Epithelial cell of proximal tubule (primary cell): ENCODE measurements around the gene FAAP100. TPM values are rescaled to one million over a fixed set of nuclear protein-coding genes. Genes with fewer than 3 reads are reported as not detected.

Source experiments
- DNase-seq: peaks from one replicate; pipeline ENCODE4 v3.0.0-alpha.2; 2011; ENCODE audit warnings: low read depth
- H3K4me3 ChIP-seq: 2 replicates; pipeline ENCODE4 v1.5.1; 2011; ENCODE audit warnings: low read depth, mild to moderate bottlenecking, low read length
- CTCF ChIP-seq: conservative IDR thresholded peaks from 2 replicates; pipeline ENCODE4 v1.5.1; 2012; ENCODE audit warnings: low read depth, mild to moderate bottlenecking, low read length
- total RNA-seq: library from RNA; depleted of rRNA; stranded (reverse); fragments of >200 nt; gene quantifications from 2 replicates; pipeline ENCODE4 v1.2.3, GENCODE V29; 2015

FAAP100 gene
- total RNA-seq, 1 donor from 2014 or later: 33.8 TPM

- DNase-seq: no peak
- TF ChIP-seq CTCF: no peak
- no peak overlapping the region for H3K4me3 ChIP-seq
Observed at GRCh38 chr17:81543339-81543675, 8.8 kb downstream of the FAAP100 start.

DNA sequence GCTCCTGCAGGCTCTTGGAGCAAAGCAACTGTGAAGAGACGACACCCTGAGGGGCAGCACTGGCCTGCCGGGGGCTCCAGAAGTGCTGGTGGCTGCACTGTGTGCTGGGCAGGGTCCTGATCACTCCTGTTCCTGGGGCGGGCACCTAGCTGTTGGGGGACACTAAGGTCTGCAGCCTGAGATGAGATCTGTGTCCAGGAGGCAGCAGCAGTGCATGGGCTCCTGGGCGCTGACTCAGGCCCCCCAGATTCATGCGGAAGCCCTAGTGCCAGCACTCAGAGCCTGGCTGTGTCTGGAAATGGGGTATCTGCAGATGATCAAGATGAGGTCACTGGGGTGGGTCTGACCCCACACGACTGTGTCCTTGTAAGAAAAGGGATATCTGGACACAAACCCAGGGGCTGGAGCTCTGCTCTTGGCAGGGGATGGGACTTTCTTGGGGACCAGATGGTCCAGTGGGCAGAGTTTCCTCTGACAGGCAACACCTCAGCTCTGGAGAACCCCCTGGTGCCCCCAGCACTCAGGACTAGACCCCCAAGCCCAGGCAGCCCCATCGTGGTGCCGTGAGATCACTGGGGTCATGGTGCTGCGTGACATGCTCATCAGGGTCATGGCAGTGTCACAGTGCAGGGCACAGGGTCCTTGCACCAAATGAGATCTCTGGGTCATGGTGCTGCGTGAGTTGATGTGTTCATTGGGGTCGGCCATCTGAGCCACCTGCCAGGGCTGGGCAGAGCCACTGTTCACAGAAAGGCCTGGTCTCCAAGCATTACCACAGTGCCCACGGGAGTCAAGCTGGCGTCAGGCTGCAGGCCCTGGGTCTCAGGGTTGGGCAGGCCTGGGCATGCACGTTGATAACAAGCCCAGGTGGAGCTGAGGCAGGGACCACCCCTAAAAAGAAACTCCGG, 9.5 kb downstream of the FAAP100 start:
- no peak for DNase-seq

GRCh38 chr17:81541123-81541522, 11.0 kb downstream of the FAAP100 start:
- no peak for TF ChIP-seq CTCF
- H3K4me3 ChIP-seq: no peak overlapping the region
- DNase-seq: no peak

More for the DNA sequence above, 9.5 kb downstream of the FAAP100 start:
- H3K4me3 ChIP-seq: no peak overlapping the region
- TF ChIP-seq CTCF: no peak

DNA sequence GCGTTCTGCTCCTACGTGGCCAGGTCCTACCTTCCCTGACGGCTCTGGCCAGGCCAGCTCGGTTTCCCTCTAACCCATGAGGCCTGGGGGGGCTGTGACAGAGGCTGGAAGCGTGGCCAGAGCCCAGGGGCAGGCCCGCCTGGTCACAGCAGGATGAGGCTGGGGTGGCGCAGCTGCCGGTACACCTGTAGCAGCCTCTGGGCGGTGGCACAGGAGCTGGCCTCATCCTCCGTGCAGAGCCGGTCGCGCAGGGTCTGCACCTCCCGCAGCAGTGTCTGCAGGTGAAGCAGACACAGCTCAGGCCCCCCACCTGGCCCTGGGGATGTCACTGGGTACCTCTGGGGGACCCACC, 11.5 kb downstream of the FAAP100 start:
- H3K4me3 ChIP-seq: no peak overlapping the region
- no peak for TF ChIP-seq CTCF
- DNase-seq: no peak

DNA sequence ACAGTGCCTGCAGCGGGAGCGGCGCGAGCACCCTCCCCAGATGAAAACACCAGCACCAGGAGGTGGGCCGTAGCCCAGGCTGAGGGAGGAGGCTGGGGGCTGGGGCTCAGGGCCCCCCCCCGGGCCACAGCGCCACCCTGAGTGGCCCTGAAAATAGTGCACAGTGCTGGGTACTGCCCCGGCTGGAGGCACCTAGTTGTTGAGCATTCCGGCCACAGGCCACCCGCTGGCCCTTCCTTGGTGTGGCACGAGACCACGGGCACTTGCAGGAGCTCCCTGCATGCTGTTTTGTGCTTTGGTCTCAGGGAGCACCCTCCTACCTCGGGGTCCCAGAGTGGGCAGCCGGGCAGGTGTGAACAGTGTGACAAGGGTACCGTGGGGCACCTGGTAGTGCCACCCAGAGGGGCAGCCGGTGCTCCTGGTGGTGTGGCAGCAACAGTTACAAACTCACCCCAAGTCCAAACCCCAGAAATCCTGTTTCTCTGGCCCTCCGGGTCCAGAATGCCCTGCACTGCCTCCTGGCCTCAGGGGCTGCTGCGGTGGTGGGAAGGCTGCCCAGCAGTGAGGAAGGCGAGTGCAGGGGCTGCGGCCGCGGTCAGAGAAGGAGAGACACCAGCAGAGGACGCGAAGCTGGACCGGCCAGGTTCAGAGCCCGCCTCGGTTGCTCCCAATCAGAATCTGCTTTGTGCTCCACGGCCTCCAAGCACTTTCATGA, 12.0 kb downstream of the FAAP100 start:
- no peak for TF ChIP-seq CTCF
- DNase-seq: no peak
- no peak overlapping the region for H3K4me3 ChIP-seq

GRCh38 chr17:81539571-81539900, 12.6 kb downstream of the FAAP100 start:
- H3K4me3 ChIP-seq: no peak overlapping the region
- TF ChIP-seq CTCF: no peak

More at GRCh38 chr17:81539571-81539900, 12.6 kb downstream of the FAAP100 start:
- DNase-seq: no peak
